GM23338 (cell line): ENCODE results near the gene JARID2. TPM values are rescaled to one million over a fixed set of nuclear protein-coding genes. Genes with fewer than 3 reads are reported as not detected.

Experiments used
- ATAC-seq: fragments of 200-7000 bp; cut with Tn5 transposase; 3 replicates; pipeline ENCODE4 v1.9.1; 2020
- DNase-seq: peaks from one replicate; pipeline ENCODE4 v3.0.0-alpha.2; 2015; ENCODE audit warnings: low spot score
- H2AFZ ChIP-seq: fragments of 200-600 bp; sonication (generic); 2 replicates; pipeline ENCODE4 v1.8.0; 2016; ENCODE audit warnings: antibody characterized with exemption, mild to moderate bottlenecking, moderate library complexity
- H3F3A ChIP-seq: fragments of 200-600 bp; sonication (generic); replicated peaks from 2 replicates; pipeline ENCODE4 v1.8.0; 2017; ENCODE audit warnings: antibody characterized with exemption, mixed run types, low read depth
- H3K27ac ChIP-seq: fragments of 200-600 bp; sonication (generic); 2 replicates; pipeline ENCODE4 v1.6.1; 2016; ENCODE audit warnings: low read depth
- H3K27me3 ChIP-seq: fragments of 200-600 bp; sonication (generic); 2 replicates; pipeline ENCODE4 v1.8.0; 2016; ENCODE audit warnings: mild to moderate bottlenecking, mixed run types, moderate library complexity; ENCODE audit not compliant: insufficient read depth
- H3K36me3 ChIP-seq: fragments of 200-600 bp; sonication (generic); 2 replicates; pipeline ENCODE4 v1.8.0; 2016; ENCODE audit warnings: mild to moderate bottlenecking; ENCODE audit not compliant: insufficient read depth
- H3K4me1 ChIP-seq: fragments of 200-600 bp; sonication (generic); 2 replicates; pipeline ENCODE4 v1.8.0; 2016; ENCODE audit warnings: mild to moderate bottlenecking, moderate library complexity; ENCODE audit not compliant: insufficient read depth
- H3K4me2 ChIP-seq: fragments of 200-600 bp; sonication (generic); 2 replicates; pipeline ENCODE4 v1.7.1; 2017; ENCODE audit warnings: mixed run types
- H3K4me3 ChIP-seq: fragments of 200-600 bp; sonication (generic); 2 replicates; pipeline ENCODE4 v1.6.1; 2016; ENCODE audit warnings: mixed run types
- H3K79me2 ChIP-seq: fragments of 200-600 bp; sonication (generic); replicated peaks from 2 replicates; pipeline ENCODE4 v1.8.0; 2017; ENCODE audit warnings: mild to moderate bottlenecking; ENCODE audit not compliant: insufficient read depth
- H3K9me2 ChIP-seq: fragments of 200-600 bp; sonication (generic); 2 replicates; pipeline ENCODE4 v1.8.0; 2017; ENCODE audit not compliant: insufficient read depth
- H4K20me1 ChIP-seq: fragments of 200-600 bp; sonication (generic); replicated peaks from 2 replicates; pipeline ENCODE4 v1.8.0; 2017; ENCODE audit warnings: mild to moderate bottlenecking; ENCODE audit not compliant: insufficient read depth
- H3K27ac Mint-ChIP-seq: 2 replicates; pipeline ENCODE4 v1.8.0; 2020; ENCODE audit warnings: inconsistent platforms, mild to moderate bottlenecking, moderate library complexity, mixed read lengths
- H3K27me3 Mint-ChIP-seq: 3 replicates; pipeline ENCODE4 v1.8.0; 2022; ENCODE audit warnings: low read depth, mild to moderate bottlenecking, moderate library complexity, mixed read lengths, inconsistent platforms; ENCODE audit not compliant: insufficient read depth, poor library complexity
- H3K36me3 Mint-ChIP-seq: 3 replicates; pipeline ENCODE4 v1.8.0; 2021; ENCODE audit warnings: low read depth, mild to moderate bottlenecking, inconsistent platforms, moderate library complexity, mixed read lengths
- H3K4me1 Mint-ChIP-seq: 3 replicates; pipeline ENCODE4 v1.8.0; 2020; ENCODE audit warnings: mild to moderate bottlenecking, inconsistent platforms, mixed read lengths
- H3K4me3 Mint-ChIP-seq: 3 replicates; pipeline ENCODE4 v1.8.0; 2021; ENCODE audit warnings: moderate library complexity, mild to moderate bottlenecking, inconsistent platforms, mixed read lengths
- H3K9me3 Mint-ChIP-seq: 3 replicates; pipeline ENCODE4 v1.8.0; 2020; ENCODE audit warnings: moderate library complexity, mild to moderate bottlenecking, inconsistent platforms, mixed read lengths
- CREB1 ChIP-seq: fragments of 250-450 bp; sonication (Bioruptor Pico); IDR thresholded peaks from 2 replicates; pipeline ENCODE4 v1.5.0; 2020; ENCODE audit warnings: low read depth, mild to moderate bottlenecking, moderate library complexity
- EZH2 ChIP-seq: fragments of 200-600 bp; sonication (generic); IDR thresholded peaks from one replicate; pipeline ENCODE4 v1.8.0; 2017; ENCODE audit warnings: antibody characterized with exemption, mild to moderate bottlenecking, low read depth; ENCODE audit not compliant: unreplicated experiment
- EZH2phosphoT487 ChIP-seq: fragments of 200-600 bp; sonication (generic); IDR thresholded peaks from one replicate; pipeline ENCODE4 v1.8.1; 2018; ENCODE audit warnings: antibody characterized with exemption; ENCODE audit not compliant: unreplicated experiment
- JUNB ChIP-seq: IDR thresholded peaks from one replicate; pipeline ENCODE4 v1.6.1; 2016; ENCODE audit warnings: antibody characterized with exemption; ENCODE audit not compliant: unreplicated experiment
- NANOG ChIP-seq: IDR thresholded peaks from 2 replicates; pipeline ENCODE4 v1.6.1; 2016; ENCODE audit warnings: antibody characterized with exemption, borderline replicate concordance
- STAT1 ChIP-seq: IDR thresholded peaks from one replicate; pipeline ENCODE4 v1.6.1; 2016; ENCODE audit warnings: antibody characterized with exemption; ENCODE audit not compliant: unreplicated experiment
- polyA plus RNA-seq: library from polyadenylated mRNA; unstranded; fragments of >200 nt; fragmentation: Nextera tagmentation; extraction: Ambion mirVana; gene quantifications from 2 replicates; pipeline ENCODE4 v1.2.1, GENCODE V29; 2016
- total RNA-seq: library from RNA; depleted of rRNA; stranded (reverse); fragments of >200 nt; shearing (Covaris generic); gene quantifications from 2 replicates; pipeline ENCODE4 v1.2.3, GENCODE V29; 2014
- TF ChIP-seq, protein P1 (sequence below): fragments of 250-450 bp; sonication (Bioruptor Pico); IDR thresholded peaks from 2 replicates; pipeline ENCODE4 v1.5.0; 2020; ENCODE audit warnings: mild to moderate bottlenecking, moderate library complexity
- TF ChIP-seq, protein P2 (sequence below): IDR thresholded peaks from 2 replicates; pipeline ENCODE4 v1.6.1; 2016; ENCODE audit warnings: antibody characterized with exemption
- TF ChIP-seq, protein P3 (sequence below): IDR thresholded peaks from one replicate; pipeline ENCODE4 v1.6.1; 2018; ENCODE audit warnings: antibody characterized with exemption; ENCODE audit not compliant: unreplicated experiment

The JARID2 gene
- total and polyA plus RNA-seq, 2 experiments from 2014 or later, result 92.8 to 196 TPM

DNA sequence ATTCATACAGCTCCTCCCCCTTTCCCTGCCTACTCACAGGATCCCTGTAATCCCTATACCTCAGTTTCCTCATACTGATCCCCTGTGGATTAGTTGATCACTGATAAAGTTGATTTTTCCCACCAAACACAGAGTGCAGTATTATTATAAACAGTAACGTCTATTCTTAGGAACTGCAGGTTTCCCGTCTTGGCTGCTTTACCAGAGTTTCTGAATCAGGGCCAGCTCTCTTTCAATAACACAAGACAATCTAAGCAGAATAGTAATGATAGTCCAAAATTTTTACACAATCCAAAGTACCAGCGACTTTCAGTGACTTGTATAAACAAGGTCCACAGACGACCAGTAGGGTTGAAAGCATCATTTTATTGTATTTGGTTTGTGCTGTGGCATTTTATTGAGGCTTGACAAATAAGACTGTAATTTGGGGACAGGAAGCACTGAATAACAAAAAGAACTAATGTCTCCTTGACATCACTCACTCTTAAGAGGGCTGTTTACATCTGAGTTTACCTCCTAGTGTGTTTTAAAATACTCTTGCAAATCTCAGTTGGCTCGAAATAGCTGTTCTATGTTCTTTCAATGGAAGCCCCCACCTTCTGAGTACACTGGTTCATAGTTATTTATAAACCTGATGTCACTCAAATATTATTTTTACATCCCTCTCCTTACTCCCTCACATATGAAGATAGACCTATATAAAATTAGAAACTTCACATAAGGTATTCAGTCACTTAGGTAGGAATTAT lies 6.1 kb upstream of the JARID2 start:
- H3K9me3 Mint-ChIP-seq, result no peaks in the 10 kb centered on the region
- peaks cover 51% of the 10 kb centered on the region for H3K4me1 Mint-ChIP-seq
- H3K27me3 Mint-ChIP-seq, result peaks cover 2% of the 10 kb centered on the region
- Histone ChIP-seq H3F3A (peaks cover 12% of the 10 kb centered on the region; the same call in 1 of the 2 replicates), H4K20me1 (no peaks in the 10 kb centered on the region), H3K4me2 (peak overlapping the region; percentile 7), H3K79me2 (peaks cover 30% of the 10 kb centered on the region), H3K4me1 (peaks cover 40% of the 10 kb centered on the region), H2AFZ (no peak overlapping the region), H3K4me3 (peak overlapping the region; percentile 5; the same call in 1 of the 2 replicates), H3K9me2 (no peaks in the 10 kb centered on the region), H3K27me3 (no peaks in the 10 kb centered on the region), H3K36me3 (no peaks in the 10 kb centered on the region), H3K27ac (peak overlapping the region; percentile 41)
- peak; percentile 78; the same call in 1 of the 2 replicates for TF ChIP-seq NANOG
- no peak for TF ChIP-seq JUNB
- peak overlapping the region; percentile 70; the same call in 1 of the 2 replicates for H3K27ac Mint-ChIP-seq
- no peak for DNase-seq
- no peak for ATAC-seq
- H3K36me3 Mint-ChIP-seq, result 0 out of 3 replicates have a peak, but pooled peaks cover 2% of the 10 kb centered on the region
- H3K4me3 Mint-ChIP-seq, result no peak overlapping the region

DNA sequence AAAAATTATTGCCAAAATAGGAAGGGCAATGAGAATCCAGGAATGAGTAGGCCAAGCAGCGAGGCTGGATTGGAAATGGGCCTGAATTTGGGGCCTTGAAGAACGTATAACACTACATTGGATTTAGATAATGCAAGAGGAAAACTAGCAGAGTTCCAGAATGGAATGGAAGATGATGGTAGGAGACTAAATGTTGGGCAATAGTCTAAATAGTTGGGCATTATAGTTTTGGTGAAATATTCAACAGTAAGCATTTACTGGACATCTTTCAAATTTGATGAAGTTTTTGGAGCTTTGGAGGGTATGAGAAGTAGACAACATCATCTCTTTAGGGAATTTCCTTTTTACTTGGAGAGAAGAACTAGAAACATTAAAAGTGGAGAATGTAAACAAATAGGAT lies 3.4 kb upstream of the JARID2 start:
- Histone ChIP-seq H3K27me3 (no peaks in the 10 kb centered on the region), H3K79me2 (peaks cover 52% of the 10 kb centered on the region), H3K4me1 (peaks cover 40% of the 10 kb centered on the region), H3K4me2 (peak overlapping the region; percentile 81), H2AFZ (no peak overlapping the region), H4K20me1 (peaks cover 14% of the 10 kb centered on the region), H3K4me3 (peak overlapping the region; percentile 92), H3K27ac (peak overlapping the region; percentile 86), H3F3A (peaks cover 20% of the 10 kb centered on the region; the same call in 1 of the 2 replicates), H3K36me3 (no peaks in the 10 kb centered on the region), H3K9me2 (no peaks in the 10 kb centered on the region)
- H3K27me3 Mint-ChIP-seq, result peaks cover 14% of the 10 kb centered on the region
- H3K27ac Mint-ChIP-seq, result peak overlapping the region; percentile 44; the same call in 1 of the 2 replicates
- no peak for DNase-seq
- peak overlapping the region; percentile 18; the same call in 2 of the 3 replicates for H3K4me3 Mint-ChIP-seq
- H3K9me3 Mint-ChIP-seq, result peaks cover 5% of the 10 kb centered on the region; the same call in 2 of the 3 replicates
- H3K4me1 Mint-ChIP-seq, result peaks cover 51% of the 10 kb centered on the region
- ATAC-seq, result no peak
- peaks cover 17% of the 10 kb centered on the region for H3K36me3 Mint-ChIP-seq
- TF ChIP-seq EZH2 (no peak), EZH2phosphoT487 (no peak), NANOG (no peak), JUNB (no peak), CREB1 (CRISPR knock-in tag) (no peak), STAT1 (no peak)
- TF ChIP-seq, protein P1, sequence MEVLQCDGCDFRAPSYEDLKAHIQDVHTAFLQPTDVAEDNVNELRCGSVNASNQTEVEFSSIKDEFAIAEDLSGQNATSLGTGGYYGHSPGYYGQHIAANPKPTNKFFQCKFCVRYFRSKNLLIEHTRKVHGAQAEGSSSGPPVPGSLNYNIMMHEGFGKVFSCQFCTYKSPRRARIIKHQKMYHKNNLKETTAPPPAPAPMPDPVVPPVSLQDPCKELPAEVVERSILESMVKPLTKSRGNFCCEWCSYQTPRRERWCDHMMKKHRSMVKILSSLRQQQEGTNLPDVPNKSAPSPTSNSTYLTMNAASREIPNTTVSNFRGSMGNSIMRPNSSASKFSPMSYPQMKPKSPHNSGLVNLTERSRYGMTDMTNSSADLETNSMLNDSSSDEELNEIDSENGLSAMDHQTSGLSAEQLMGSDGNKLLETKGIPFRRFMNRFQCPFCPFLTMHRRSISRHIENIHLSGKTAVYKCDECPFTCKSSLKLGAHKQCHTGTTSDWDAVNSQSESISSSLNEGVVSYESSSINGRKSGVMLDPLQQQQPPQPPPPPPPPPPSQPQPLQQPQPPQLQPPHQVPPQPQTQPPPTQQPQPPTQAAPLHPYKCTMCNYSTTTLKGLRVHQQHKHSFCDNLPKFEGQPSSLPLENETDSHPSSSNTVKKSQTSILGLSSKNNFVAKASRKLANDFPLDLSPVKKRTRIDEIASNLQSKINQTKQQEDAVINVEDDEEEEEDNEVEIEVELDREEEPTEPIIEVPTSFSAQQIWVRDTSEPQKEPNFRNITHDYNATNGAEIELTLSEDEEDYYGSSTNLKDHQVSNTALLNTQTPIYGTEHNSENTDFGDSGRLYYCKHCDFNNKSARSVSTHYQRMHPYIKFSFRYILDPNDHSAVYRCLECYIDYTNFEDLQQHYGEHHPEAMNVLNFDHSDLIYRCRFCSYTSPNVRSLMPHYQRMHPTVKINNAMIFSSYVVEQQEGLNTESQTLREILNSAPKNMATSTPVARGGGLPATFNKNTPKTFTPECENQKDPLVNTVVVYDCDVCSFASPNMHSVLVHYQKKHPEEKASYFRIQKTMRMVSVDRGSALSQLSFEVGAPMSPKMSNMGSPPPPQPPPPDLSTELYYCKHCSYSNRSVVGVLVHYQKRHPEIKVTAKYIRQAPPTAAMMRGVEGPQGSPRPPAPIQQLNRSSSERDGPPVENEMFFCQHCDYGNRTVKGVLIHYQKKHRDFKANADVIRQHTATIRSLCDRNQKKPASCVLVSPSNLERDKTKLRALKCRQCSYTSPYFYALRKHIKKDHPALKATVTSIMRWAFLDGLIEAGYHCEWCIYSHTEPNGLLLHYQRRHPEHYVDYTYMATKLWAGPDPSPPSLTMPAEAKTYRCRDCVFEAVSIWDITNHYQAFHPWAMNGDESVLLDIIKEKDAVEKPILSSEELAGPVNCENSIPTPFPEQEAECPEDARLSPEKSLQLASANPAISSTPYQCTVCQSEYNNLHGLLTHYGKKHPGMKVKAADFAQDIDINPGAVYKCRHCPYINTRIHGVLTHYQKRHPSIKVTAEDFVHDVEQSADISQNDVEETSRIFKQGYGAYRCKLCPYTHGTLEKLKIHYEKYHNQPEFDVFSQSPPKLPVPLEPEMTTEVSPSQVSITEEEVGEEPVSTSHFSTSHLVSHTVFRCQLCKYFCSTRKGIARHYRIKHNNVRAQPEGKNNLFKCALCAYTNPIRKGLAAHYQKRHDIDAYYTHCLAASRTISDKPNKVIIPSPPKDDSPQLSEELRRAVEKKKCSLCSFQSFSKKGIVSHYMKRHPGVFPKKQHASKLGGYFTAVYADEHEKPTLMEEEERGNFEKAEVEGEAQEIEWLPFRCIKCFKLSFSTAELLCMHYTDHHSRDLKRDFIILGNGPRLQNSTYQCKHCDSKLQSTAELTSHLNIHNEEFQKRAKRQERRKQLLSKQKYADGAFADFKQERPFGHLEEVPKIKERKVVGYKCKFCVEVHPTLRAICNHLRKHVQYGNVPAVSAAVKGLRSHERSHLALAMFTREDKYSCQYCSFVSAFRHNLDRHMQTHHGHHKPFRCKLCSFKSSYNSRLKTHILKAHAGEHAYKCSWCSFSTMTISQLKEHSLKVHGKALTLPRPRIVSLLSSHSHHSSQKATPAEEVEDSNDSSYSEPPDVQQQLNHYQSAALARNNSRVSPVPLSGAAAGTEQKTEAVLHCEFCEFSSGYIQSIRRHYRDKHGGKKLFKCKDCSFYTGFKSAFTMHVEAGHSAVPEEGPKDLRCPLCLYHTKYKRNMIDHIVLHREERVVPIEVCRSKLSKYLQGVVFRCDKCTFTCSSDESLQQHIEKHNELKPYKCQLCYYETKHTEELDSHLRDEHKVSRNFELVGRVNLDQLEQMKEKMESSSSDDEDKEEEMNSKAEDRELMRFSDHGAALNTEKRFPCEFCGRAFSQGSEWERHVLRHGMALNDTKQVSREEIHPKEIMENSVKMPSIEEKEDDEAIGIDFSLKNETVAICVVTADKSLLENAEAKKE (CRISPR knock-in tag), result no peak
- TF ChIP-seq, protein P2, sequence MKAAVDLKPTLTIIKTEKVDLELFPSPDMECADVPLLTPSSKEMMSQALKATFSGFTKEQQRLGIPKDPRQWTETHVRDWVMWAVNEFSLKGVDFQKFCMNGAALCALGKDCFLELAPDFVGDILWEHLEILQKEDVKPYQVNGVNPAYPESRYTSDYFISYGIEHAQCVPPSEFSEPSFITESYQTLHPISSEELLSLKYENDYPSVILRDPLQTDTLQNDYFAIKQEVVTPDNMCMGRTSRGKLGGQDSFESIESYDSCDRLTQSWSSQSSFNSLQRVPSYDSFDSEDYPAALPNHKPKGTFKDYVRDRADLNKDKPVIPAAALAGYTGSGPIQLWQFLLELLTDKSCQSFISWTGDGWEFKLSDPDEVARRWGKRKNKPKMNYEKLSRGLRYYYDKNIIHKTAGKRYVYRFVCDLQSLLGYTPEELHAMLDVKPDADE, result no peak
- TF ChIP-seq, protein P3, sequence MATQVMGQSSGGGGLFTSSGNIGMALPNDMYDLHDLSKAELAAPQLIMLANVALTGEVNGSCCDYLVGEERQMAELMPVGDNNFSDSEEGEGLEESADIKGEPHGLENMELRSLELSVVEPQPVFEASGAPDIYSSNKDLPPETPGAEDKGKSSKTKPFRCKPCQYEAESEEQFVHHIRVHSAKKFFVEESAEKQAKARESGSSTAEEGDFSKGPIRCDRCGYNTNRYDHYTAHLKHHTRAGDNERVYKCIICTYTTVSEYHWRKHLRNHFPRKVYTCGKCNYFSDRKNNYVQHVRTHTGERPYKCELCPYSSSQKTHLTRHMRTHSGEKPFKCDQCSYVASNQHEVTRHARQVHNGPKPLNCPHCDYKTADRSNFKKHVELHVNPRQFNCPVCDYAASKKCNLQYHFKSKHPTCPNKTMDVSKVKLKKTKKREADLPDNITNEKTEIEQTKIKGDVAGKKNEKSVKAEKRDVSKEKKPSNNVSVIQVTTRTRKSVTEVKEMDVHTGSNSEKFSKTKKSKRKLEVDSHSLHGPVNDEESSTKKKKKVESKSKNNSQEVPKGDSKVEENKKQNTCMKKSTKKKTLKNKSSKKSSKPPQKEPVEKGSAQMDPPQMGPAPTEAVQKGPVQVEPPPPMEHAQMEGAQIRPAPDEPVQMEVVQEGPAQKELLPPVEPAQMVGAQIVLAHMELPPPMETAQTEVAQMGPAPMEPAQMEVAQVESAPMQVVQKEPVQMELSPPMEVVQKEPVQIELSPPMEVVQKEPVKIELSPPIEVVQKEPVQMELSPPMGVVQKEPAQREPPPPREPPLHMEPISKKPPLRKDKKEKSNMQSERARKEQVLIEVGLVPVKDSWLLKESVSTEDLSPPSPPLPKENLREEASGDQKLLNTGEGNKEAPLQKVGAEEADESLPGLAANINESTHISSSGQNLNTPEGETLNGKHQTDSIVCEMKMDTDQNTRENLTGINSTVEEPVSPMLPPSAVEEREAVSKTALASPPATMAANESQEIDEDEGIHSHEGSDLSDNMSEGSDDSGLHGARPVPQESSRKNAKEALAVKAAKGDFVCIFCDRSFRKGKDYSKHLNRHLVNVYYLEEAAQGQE, result no peak
